Suprapubic skin (tissue), 4 donors: ENCODE results near the gene DAD1. TPM values are rescaled to one million over a fixed set of nuclear protein-coding genes. Genes with fewer than 3 reads are reported as not detected.

Source experiments
- DNase-seq, 2 donors: peaks; one replicate each; pipeline ENCODE4 v3.0.0-alpha.2; 2019; ENCODE audit warnings: low spot score in 2 of 2
- H3K27ac ChIP-seq: fragments of 200-600 bp; sonication (generic); one replicate; pipeline ENCODE4 v1.5.1; 2019
- H3K27me3 ChIP-seq: fragments of 200-600 bp; sonication (generic); one replicate; pipeline ENCODE4 v1.5.1; 2019
- H3K36me3 ChIP-seq: fragments of 200-600 bp; sonication (generic); one replicate; pipeline ENCODE4 v1.5.1; 2019
- H3K4me1 ChIP-seq: fragments of 200-600 bp; sonication (generic); one replicate; pipeline ENCODE4 v1.5.1; 2019
- H3K4me3 ChIP-seq: fragments of 200-600 bp; sonication (generic); one replicate; pipeline ENCODE4 v1.5.1; 2019; ENCODE audit warnings: mild to moderate bottlenecking
- H3K9me3 ChIP-seq: fragments of 200-600 bp; sonication (generic); one replicate; pipeline ENCODE4 v1.5.1; 2019
- CTCF ChIP-seq, 2 donors: fragments of 200-600 bp in 1 of 2; fragments of 450-650 bp in 1 of 2; sonication (generic) in 1 of 2; IDR thresholded peaks; one replicate each; pipeline ENCODE4 v1.5.1; 2016 to 2019; ENCODE audit warnings: antibody characterized with exemption in 2 of 2, mild to moderate bottlenecking in 1 of 2, moderate library complexity in 1 of 2
- EP300 ChIP-seq: sonication (generic); formaldehyde crosslinking; IDR thresholded peaks from one replicate; pipeline ENCODE4 v1.6.1; 2017; ENCODE audit warnings: antibody characterized with exemption
- POLR2A ChIP-seq, 2 donors: fragments of 450-650 bp; IDR thresholded peaks; one replicate each; pipeline ENCODE4 v1.6.1; 2017; ENCODE audit warnings: antibody characterized with exemption in 2 of 2, mild to moderate bottlenecking in 2 of 2, moderate library complexity in 2 of 2
- POLR2AphosphoS5 ChIP-seq, 3 donors: sonication (generic); formaldehyde crosslinking; IDR thresholded peaks; one replicate each; pipeline ENCODE4 v1.6.1; 2017; ENCODE audit warnings: antibody characterized with exemption in 3 of 3
- WGBS: methylation state at CpG from one replicate; pipeline ENCODE4 v1.1.5; 2018; 5-methylcytosine and 5-hydroxymethylcytosine counted together
- total RNA-seq, 4 donors: library from RNA; depleted of rRNA; stranded (reverse); fragments of >200 nt; gene quantifications; one replicate each; pipeline ENCODE4 v1.1.0, GENCODE V29; 2016

Gene DAD1
- total RNA-seq, 4 donors from 2014 or later: 110 to 212 (median 187) TPM

GRCh38 chr14:22599349-22599748, 10.3 kb upstream of the DAD1 start:
- no peaks in the 10 kb centered on the region for H3K27me3 ChIP-seq
- H3K36me3 ChIP-seq: peaks cover 30% of the 10 kb centered on the region
- 76% methylated on average over 3 of the region's 3 CpGs for WGBS
- H3K9me3 ChIP-seq: no peaks in the 10 kb centered on the region
- TF ChIP-seq CTCF (IDR thresholded peaks at IDR 0.05) (no peak), POLR2AphosphoS5 (IDR thresholded peaks at IDR 0.05) (no peak), POLR2A (IDR thresholded peaks at IDR 0.05) (no peak), EP300 (no peak)
- peak overlapping the region; percentile 77 for H3K4me3 ChIP-seq
- DNase-seq: no peak
- peaks cover 21% of the 10 kb centered on the region for H3K4me1 ChIP-seq
- peak overlapping the region; percentile 38 for H3K27ac ChIP-seq

- TF ChIP-seq POLR2AphosphoS5 (IDR thresholded peaks at IDR 0.05) (no peak), CTCF (IDR thresholded peaks at IDR 0.05) (no peak), POLR2A (IDR thresholded peaks at IDR 0.05) (no peak), EP300 (no peak)
- peak overlapping the region; percentile 77 for H3K4me3 ChIP-seq
- DNase-seq: no peak
- 3% methylated on average over 5 of the region's 5 CpGs for WGBS
- peaks cover 21% of the 10 kb centered on the region for H3K4me1 ChIP-seq
- peak overlapping the region; percentile 83 for H3K27ac ChIP-seq
- H3K27me3 ChIP-seq: no peaks in the 10 kb centered on the region
- H3K9me3 ChIP-seq: no peaks in the 10 kb centered on the region
- peaks cover 25% of the 10 kb centered on the region for H3K36me3 ChIP-seq
Observed at GRCh38 chr14:22598896-22599244, 9.8 kb upstream of the DAD1 start.

DNA sequence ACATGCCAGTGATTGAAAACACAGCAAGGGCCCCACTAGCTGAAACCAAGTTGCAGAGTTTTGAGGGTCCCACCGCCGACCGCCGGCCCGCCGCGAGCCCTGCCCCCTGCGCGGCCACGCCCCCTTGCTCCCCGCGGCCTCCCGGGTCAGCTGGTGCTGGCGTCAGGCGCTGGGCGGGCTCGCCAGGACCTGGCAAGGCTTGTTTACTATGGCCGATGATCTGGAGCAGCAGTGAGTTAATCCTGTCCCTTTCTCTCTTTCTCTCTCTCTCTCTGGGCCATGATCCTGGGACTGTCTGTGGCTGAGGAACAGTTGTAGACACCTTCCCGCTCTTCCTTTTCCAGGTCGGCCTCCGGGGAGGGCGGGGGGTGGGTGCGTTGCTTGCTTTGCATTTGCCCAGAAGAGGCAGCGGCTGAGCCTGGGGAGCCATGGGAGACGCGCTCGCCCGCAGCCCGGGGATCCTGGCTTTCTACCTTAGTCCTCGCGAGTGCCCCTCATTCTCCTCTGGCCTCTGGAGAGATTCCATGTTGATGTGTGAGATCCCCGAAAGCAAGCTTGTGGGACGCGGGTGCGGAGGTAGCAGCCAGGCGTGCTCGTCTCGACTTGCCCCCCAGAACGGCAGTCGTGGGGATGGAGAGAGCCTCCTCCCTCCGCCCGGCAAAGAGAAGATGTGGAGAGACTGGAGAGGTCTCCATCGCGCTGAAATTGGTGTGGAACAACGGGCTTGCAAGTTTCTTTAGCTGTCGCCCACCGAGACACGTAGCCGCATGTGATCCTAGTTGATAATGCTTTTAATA, 9.3 kb upstream of the DAD1 start, which contains the start of gene ABHD4:
TSS of gene ABHD4 (plus strand) at position 202 of the 797 bp plus-strand sequence. CDS start at position 209, 7 bp downstream.
- Histone ChIP-seq H3K4me3 (peak within 1 kb of the TSS; percentile 77), H3K4me1 (peaks cover 21% of the 10 kb centered on the region), H3K36me3 (peaks cover 19% of the 10 kb centered on the region), H3K9me3 (no peaks in the 10 kb centered on the region), H3K27ac (peak within 1 kb of the TSS; percentile 83), H3K27me3 (no peaks in the 10 kb centered on the region)
- DNase-seq: peak; percentile 89 to 92
- WGBS: under 1% methylated on average over 46 of the region's 49 CpGs
- peak in 1 of 2 donors; percentile 35 for TF ChIP-seq POLR2A (IDR thresholded peaks at IDR 0.05)
- no peak for TF ChIP-seq CTCF (IDR thresholded peaks at IDR 0.05)

DNA sequence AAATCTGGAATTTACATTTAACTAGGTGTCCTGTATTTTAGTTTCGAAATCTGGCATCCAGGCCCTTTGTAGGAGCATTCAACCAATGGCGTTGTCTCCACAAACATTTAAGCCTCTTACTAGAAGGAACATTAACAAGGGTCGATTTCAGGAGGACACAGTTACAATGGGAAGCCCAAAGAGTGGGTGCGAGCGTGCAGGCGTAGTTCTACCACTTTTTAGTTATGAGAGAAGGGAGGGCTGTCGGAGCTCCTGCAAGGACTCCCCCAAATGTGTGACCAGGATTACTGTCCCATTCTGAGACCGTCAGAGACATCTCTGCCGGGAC, 8.7 kb upstream of the DAD1 start:
- no peak for TF ChIP-seq EP300
- no peak for TF ChIP-seq CTCF (IDR thresholded peaks at IDR 0.05)
- TF ChIP-seq POLR2AphosphoS5 (IDR thresholded peaks at IDR 0.05): no peak
- no peak for TF ChIP-seq POLR2A (IDR thresholded peaks at IDR 0.05)
- Histone ChIP-seq H3K27me3 (no peaks in the 10 kb centered on the region), H3K4me3 (peak overlapping the region; percentile 77), H3K36me3 (peaks cover 14% of the 10 kb centered on the region), H3K9me3 (no peaks in the 10 kb centered on the region), H3K4me1 (peaks cover 21% of the 10 kb centered on the region), H3K27ac (peak overlapping the region; percentile 83)
- DNase-seq: no peak
- 6% methylated on average over 9 of the region's 9 CpGs for WGBS

- DNase-seq: no peak
- TF ChIP-seq EP300 (no peak), POLR2AphosphoS5 (IDR thresholded peaks at IDR 0.05) (no peak), POLR2A (IDR thresholded peaks at IDR 0.05) (no peak), CTCF (IDR thresholded peaks at IDR 0.05) (no peak)
- no peak overlapping the region for H3K27ac ChIP-seq
- no peaks in the 10 kb centered on the region for H3K27me3 ChIP-seq
- no peaks in the 10 kb centered on the region for H3K9me3 ChIP-seq
- H3K4me3 ChIP-seq: no peak overlapping the region
- WGBS: 91% methylated on average over 6 of the region's 6 CpGs
- H3K36me3 ChIP-seq: peaks cover 9% of the 10 kb centered on the region
- peaks cover 21% of the 10 kb centered on the region for H3K4me1 ChIP-seq
Observed at GRCh38 chr14:22597265-22597664, 8.2 kb upstream of the DAD1 start.
